Hematopoietic multipotent progenitor cell treated with erythropoietin and hydrocortisone succinate and interleukin-3 and kit ligand, for 17 days (in vitro differentiated cells): ENCODE results near the gene BTBD16.

Experiments used
- DNase-seq: peaks from one replicate; pipeline ENCODE4 v3.0.0-alpha.2; 2015; ENCODE audit warnings: low spot score

Gene BTBD16

GRCh38 chr10:122294511-122295450, 23.7 kb downstream of the BTBD16 start:
- no peak for DNase-seq

- DNase-seq: no peak
These were observed 24.3 kb downstream of the BTBD16 start for GRCh38 chr10:122295451-122295809.

GRCh38 chr10:122296363-122297120, 25.4 kb downstream of the BTBD16 start:
- no peak for DNase-seq

GRCh38 chr10:122297583-122297982, 26.5 kb downstream of the BTBD16 start:
- DNase-seq: no peak

- DNase-seq: no peak
These were observed 27.1 kb downstream of the BTBD16 start for GRCh38 chr10:122298206-122298597.

GRCh38 chr10:122298598-122299301, 27.7 kb downstream of the BTBD16 start:
- DNase-seq: peak; percentile 10

GRCh38 chr10:122299423-122300075, 28.5 kb downstream of the BTBD16 start:
- DNase-seq: no peak

- DNase-seq: no peak
These were observed 30.1 kb downstream of the BTBD16 start for GRCh38 chr10:122301055-122301810.

GRCh38 chr10:122301811-122302115, 30.7 kb downstream of the BTBD16 start:
- no peak for DNase-seq

GRCh38 chr10:122302315-122302714, 31.2 kb downstream of the BTBD16 start:
- no peak for DNase-seq

- no peak for DNase-seq
These were observed 32.4 kb downstream of the BTBD16 start for GRCh38 chr10:122303271-122304053.

GRCh38 chr10:122304054-122304579, 33.0 kb downstream of the BTBD16 start:
- DNase-seq: no peak

- no peak for DNase-seq
These were observed 35.2 kb downstream of the BTBD16 start for GRCh38 chr10:122306282-122306681.

GRCh38 chr10:122306744-122307143, 35.6 kb downstream of the BTBD16 start:
- no peak for DNase-seq

GRCh38 chr10:122307669-122308416, 36.7 kb downstream of the BTBD16 start:
- DNase-seq: no peak

GRCh38 chr10:122308417-122309141, 37.5 kb downstream of the BTBD16 start:
- DNase-seq: no peak

GRCh38 chr10:122310311-122311050, 39.4 kb downstream of the BTBD16 start:
- DNase-seq: no peak

- DNase-seq: no peak
These were observed 39.9 kb downstream of the BTBD16 start for GRCh38 chr10:122311051-122311410.
